ENCODE data around the gene SEMA5B. TPM values are rescaled to one million over a fixed set of nuclear protein-coding genes. Genes with fewer than 3 reads are reported as not detected.
A peak's percentile ranks its signal among the peaks of the same experiment; 100 is the strongest.

SEMA5B gene
- polyA plus RNA-seq, 1 experiment, result not detected

DNA sequence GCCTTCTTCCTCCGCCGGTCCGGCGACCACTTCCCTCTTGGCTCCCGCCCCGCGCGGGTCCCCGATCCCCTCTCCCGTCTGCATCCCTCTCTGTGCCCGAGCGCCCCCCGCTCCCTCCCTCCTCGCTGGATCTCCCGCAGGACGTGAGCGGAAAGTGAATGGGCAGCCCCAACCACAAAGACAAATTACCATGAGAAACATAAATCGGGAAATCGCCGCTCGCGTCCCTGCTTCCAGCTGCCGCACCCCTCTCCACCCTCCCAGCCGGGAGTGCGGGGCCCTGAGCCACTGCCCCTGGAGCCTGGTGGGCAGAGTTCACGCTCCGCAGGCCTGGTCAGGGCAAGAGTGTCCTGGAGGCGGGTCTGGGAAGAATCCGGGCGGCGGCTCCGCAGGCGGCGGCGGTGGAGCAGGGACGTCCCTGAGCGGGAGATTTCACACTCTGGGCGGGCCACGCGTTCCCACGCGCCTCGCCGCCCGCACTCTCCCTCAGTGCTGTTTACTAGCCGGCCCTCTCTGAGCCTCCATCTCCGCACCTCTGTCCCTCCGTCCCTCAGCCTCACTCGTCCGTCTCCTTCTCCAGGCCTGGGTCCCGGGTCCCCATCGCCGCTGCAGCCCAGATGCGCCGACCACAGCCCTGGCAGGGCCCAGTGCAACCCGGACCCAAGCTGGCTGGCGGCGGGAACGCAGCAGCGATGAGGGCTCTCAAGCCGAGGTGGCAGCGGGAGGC lies 835 bp downstream of the SEMA5B start:
- no peak for DNase-seq (ENCODE audit: low read depth)
- POLR2A ChIA-PET, result no interaction called here
- H3K36me3 ChIP-seq (ENCODE audit: control insufficient read depth, insufficient read depth, low read length), result no peaks in the 10 kb centered on the region
- H3K27me3 ChIP-seq (ENCODE audit: control insufficient read depth, insufficient read depth, low read length), result peaks cover 73% of the 10 kb centered on the region
- peak overlapping the region; percentile 8; the same call in 1 of the 2 replicates for H3K4me3 ChIP-seq (ENCODE audit: low read depth, low read length)
- TF ChIP-seq, protein P1, sequence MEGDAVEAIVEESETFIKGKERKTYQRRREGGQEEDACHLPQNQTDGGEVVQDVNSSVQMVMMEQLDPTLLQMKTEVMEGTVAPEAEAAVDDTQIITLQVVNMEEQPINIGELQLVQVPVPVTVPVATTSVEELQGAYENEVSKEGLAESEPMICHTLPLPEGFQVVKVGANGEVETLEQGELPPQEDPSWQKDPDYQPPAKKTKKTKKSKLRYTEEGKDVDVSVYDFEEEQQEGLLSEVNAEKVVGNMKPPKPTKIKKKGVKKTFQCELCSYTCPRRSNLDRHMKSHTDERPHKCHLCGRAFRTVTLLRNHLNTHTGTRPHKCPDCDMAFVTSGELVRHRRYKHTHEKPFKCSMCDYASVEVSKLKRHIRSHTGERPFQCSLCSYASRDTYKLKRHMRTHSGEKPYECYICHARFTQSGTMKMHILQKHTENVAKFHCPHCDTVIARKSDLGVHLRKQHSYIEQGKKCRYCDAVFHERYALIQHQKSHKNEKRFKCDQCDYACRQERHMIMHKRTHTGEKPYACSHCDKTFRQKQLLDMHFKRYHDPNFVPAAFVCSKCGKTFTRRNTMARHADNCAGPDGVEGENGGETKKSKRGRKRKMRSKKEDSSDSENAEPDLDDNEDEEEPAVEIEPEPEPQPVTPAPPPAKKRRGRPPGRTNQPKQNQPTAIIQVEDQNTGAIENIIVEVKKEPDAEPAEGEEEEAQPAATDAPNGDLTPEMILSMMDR (IDR thresholded peaks at IDR 0.05; ENCODE audit: insufficient read depth, low read depth, low read length), result no peak
- CTCF ChIA-PET, result interaction anchor here (0.6 to 4.1 kb wide), 16 partner anchors 8 to 532 kb away, joined by 3 to 46 read pairs (median 4); no protein-coding TSS in a partner anchor

DNA sequence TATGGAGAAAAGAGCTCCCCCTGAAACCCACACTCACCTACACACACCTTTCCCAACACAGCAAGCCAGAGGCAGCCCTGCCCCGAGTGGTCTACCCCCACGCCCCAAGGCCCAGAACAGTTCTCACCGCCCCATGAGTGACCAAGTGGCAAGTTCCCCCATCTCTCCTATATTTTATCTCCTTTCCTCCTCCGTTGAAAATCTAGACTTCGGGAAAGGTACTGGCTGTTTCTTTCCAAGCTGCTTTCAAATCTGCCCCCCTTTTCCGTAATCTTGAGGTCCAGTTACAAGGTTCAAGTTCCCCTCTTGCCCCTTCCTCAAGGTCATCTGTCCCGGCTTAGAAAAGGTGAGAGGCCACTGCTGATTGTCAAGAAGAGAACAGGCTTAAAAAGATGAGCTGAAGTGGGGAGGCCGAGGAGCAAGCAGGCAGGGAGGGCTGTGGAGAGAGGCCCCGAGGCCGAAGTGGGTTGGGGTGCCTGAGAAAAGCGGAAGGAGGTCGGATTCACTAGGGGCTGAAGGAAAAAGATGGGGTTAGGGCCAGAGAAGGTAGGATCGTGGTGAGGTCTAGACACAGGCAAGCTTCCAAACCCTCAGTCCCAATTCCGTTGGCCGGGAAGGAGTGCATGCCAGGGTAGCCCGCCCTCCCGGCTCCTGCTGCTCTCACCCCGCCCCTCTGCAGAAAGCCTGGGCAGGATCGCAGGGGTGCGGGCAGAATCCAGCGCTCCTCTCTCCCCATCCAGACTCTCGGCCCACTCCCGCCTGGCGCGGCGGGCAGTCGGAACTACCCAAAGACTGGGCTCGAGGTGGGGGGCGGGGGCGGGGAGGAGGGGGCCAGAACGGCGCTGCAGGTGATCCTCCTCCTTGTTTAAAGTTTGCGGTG lies 1.7 kb downstream of the SEMA5B start:
- Histone ChIP-seq H3K36me3 (ENCODE audit: control insufficient read depth, insufficient read depth, low read length) (no peaks in the 10 kb centered on the region), H3K27me3 (ENCODE audit: control insufficient read depth, insufficient read depth, low read length) (peaks cover 72% of the 10 kb centered on the region), H3K4me3 (ENCODE audit: low read depth, low read length) (no peak overlapping the region)
- CTCF ChIA-PET, result interaction anchor here (1.7 to 3.7 kb wide), 2 partner anchors 20 to 84 kb away, joined by 4 to 46 read pairs; no protein-coding TSS in a partner anchor
- DNase-seq (ENCODE audit: low read depth), result no peak
- POLR2A ChIA-PET, result no interaction called here
- TF ChIP-seq, protein P1 (IDR thresholded peaks at IDR 0.05; ENCODE audit: insufficient read depth, low read depth, low read length), result no peak

DNA sequence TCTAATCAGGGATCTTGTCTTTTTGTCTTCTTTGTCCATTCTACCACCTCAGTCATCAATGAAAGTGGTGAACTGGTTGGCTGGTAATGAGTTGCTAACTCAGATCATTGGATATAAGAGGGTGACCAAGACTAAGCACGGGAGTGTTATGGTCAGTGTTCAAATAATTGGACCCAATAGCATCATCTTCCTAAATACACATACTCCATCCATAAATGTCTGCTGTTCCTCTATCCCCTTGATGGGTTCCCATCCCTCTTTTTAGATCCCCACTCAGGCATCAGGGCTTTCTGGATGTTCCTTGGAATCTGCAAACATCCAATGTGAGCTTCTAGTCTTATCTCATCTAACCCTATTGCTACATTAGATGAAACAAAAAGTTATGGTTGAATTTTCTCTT lies 3.5 kb downstream of the SEMA5B start:
- DNase-seq (ENCODE audit: low read depth), result no peak
- H3K4me3 ChIP-seq (ENCODE audit: low read depth, low read length), result no peak overlapping the region
- H3K36me3 ChIP-seq (ENCODE audit: control insufficient read depth, insufficient read depth, low read length), result no peaks in the 10 kb centered on the region
- H3K27me3 ChIP-seq (ENCODE audit: control insufficient read depth, insufficient read depth, low read length), result peaks cover 68% of the 10 kb centered on the region
- ChIA-PET POLR2A (no interaction called here), CTCF (interaction anchor here (1.4 kb wide), 1 partner anchor 8 kb away, joined by 4 read pairs; no protein-coding TSS in a partner anchor)
- TF ChIP-seq, protein P1 (IDR thresholded peaks at IDR 0.05; ENCODE audit: insufficient read depth, low read depth, low read length), result no peak

DNA sequence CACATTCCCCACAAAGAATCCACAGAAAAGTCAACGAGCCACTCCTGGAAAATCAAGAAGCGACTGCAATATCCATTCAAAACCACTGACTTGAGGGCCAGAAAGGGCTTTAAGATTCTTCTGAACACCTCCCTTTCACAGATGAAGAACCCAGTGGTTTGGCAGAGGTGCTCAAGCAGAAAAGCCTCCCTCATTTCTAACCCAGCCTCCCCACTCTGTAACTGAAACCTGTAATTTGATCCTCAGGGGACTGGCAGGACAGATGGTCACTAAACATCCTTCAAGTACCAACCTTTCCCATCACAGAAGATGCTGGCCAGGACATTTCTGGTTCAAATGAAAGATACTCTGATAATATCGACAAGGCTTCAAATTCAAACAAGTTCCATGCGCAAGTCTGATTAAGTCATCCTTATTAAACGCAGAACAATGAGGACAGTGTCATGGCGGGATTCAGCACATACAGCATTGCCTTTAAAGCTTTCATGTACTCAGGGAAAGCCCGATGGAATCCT lies 5.5 kb downstream of the SEMA5B start:
- TF ChIP-seq, protein P1 (IDR thresholded peaks at IDR 0.05; ENCODE audit: insufficient read depth, low read depth, low read length), result no peak
- Histone ChIP-seq H3K27me3 (ENCODE audit: control insufficient read depth, insufficient read depth, low read length) (peaks cover 68% of the 10 kb centered on the region), H3K36me3 (ENCODE audit: control insufficient read depth, insufficient read depth, low read length) (no peaks in the 10 kb centered on the region), H3K4me3 (ENCODE audit: low read depth, low read length) (no peak overlapping the region)
- no peak for DNase-seq (ENCODE audit: low read depth)
- ChIA-PET CTCF (no interaction called here), POLR2A (no interaction called here)

DNA sequence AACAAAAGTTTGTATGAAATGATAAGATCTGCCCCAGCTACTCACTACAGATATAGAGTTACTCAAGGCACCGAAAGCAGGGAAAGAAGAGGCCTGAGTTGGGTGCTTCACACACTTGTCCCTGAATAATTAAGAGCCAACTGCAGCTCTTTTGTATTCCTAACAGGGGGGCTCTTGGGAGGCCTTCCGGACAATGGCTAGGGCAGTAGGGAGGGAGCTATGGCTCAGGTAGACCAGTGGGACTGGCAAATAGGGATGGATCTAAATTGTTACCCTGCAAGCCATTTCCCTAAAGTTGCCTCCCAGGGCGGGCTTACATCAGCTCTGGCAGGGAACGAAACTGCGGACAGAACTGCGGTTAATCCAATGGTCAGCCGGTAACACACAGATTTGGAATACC lies 6.2 kb downstream of the SEMA5B start:
- ChIA-PET CTCF (interaction anchor here (0.9 to 1.4 kb wide), 4 partner anchors 23 to 462 kb away, joined by 3 to 4 read pairs (median 3); no protein-coding TSS in a partner anchor), POLR2A (no interaction called here)
- DNase-seq (ENCODE audit: low read depth), result no peak
- Histone ChIP-seq H3K36me3 (ENCODE audit: control insufficient read depth, insufficient read depth, low read length) (no peaks in the 10 kb centered on the region), H3K4me3 (ENCODE audit: low read depth, low read length) (no peak overlapping the region), H3K27me3 (ENCODE audit: control insufficient read depth, insufficient read depth, low read length) (peaks cover 62% of the 10 kb centered on the region)
- TF ChIP-seq, protein P1 (IDR thresholded peaks at IDR 0.05; ENCODE audit: insufficient read depth, low read depth, low read length), result no peak

All from BJ (cell line).